Naive B cell (primary cell): Measurements from ENCODE around the gene PARP8. TPM values are rescaled to one million over a fixed set of nuclear protein-coding genes. Genes with fewer than 3 reads are reported as not detected.

Experiments used
- ATAC-seq, 2 donors: fragments of 150-1000 bp; cut with Tn5 transposase; 2 replicates each; pipeline ENCODE4 v1.10.0; 2021; ENCODE audit warnings: low read depth in 2 of 2, mild to moderate bottlenecking in 2 of 2, moderate library complexity in 2 of 2
- DNase-seq: peaks from one replicate; pipeline ENCODE4 v3.0.0; 2022
- H3K27ac Mint-ChIP-seq, 6 donors: one replicate each; pipeline ENCODE4 v1.8.0; 2020 to 2022; ENCODE audit warnings: mild to moderate bottlenecking in 6 of 6, mixed read lengths in 6 of 6, moderate library complexity in 5 of 6, inconsistent platforms in 2 of 6
- H3K27me3 Mint-ChIP-seq, 3 donors: one replicate each; pipeline ENCODE4 v1.8.0; 2021 to 2022; ENCODE audit warnings: mixed read lengths in 3 of 3, mild to moderate bottlenecking in 1 of 3
- H3K36me3 Mint-ChIP-seq, 2 donors: one replicate each; pipeline ENCODE4 v1.8.0; 2020 to 2022; ENCODE audit warnings: mixed read lengths in 2 of 2, inconsistent platforms in 1 of 2, mild to moderate bottlenecking in 1 of 2
- H3K4me1 Mint-ChIP-seq, 3 donors: one replicate each; pipeline ENCODE4 v1.8.0; 2020 to 2022; ENCODE audit warnings: mixed read lengths in 3 of 3, inconsistent platforms in 1 of 3, mild to moderate bottlenecking in 1 of 3, moderate library complexity in 1 of 3
- H3K4me3 Mint-ChIP-seq, 8 donors: one replicate each; pipeline ENCODE4 v1.8.0; 2020 to 2022; ENCODE audit warnings: mild to moderate bottlenecking in 8 of 8, mixed read lengths in 8 of 8, moderate library complexity in 8 of 8, inconsistent platforms in 2 of 8
- H3K9me3 Mint-ChIP-seq, 7 donors: one replicate each; pipeline ENCODE4 v1.8.0; 2020 to 2022; ENCODE audit warnings: mixed read lengths in 7 of 7, mild to moderate bottlenecking in 5 of 7, inconsistent platforms in 2 of 7, moderate library complexity in 1 of 7
- polyA plus RNA-seq, 6 donors: library from polyadenylated mRNA; unstranded; fragments of 300-500 nt; fragmentation: Illumina TruSeq; gene quantifications; one replicate each; pipeline ENCODE4 v1.2.3, GENCODE V29; 2021; ENCODE audit warnings: low read depth in 6 of 6

PARP8 gene
- polyA plus RNA-seq, 6 donors from 2014 or later, result 10.1 to 63.7 (median 46.9) TPM

- Mint-ChIP-seq H3K4me3 (no peak overlapping the region), H3K27me3 (peaks cover 7 to 26% (median 22%) of the 10 kb centered on the region in 3 donors), H3K4me1 (no peaks in the 10 kb centered on the region), H3K36me3 (no peaks in the 10 kb centered on the region), H3K9me3 (no peaks in the 10 kb centered on the region), H3K27ac (no peak overlapping the region)
- DNase-seq (no peak), ATAC-seq (no peak)
Measured at GRCh38 chr5:50886657-50887345, 220.4 kb downstream of the PARP8 start.

GRCh38 chr5:50887889-50888633 is 221.6 kb downstream of the PARP8 start:
- Mint-ChIP-seq H3K27me3 (peaks cover 7 to 26% (median 22%) of the 10 kb centered on the region in 3 donors), H3K4me1 (no peaks in the 10 kb centered on the region), H3K9me3 (no peaks in the 10 kb centered on the region), H3K4me3 (no peak overlapping the region), H3K36me3 (no peaks in the 10 kb centered on the region), H3K27ac (no peak overlapping the region)
- DNase-seq, result no peak
- ATAC-seq, result no peak

DNA sequence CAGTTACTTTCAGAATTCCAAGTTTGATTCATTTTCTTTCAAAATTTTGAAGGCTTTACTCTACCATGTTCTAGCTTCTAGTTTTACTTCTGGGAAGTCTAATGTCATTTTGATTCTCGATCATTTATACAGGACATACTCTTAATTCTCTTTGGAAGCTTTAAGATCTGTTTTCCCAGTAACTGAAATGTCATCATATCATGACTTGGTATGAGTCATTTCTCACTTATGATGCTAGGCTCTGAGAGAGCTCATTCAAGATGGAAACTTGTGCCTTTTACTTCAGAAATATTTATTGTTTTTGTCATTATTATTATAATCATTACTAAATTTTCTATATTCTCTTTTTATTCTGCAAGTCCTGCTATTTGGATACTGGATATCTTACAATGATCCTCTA is 222.3 kb downstream of the PARP8 start:
- H3K36me3 Mint-ChIP-seq, result no peaks in the 10 kb centered on the region
- peaks cover 7 to 26% (median 22%) of the 10 kb centered on the region in 3 donors for H3K27me3 Mint-ChIP-seq
- no peaks in the 10 kb centered on the region for H3K4me1 Mint-ChIP-seq
- H3K9me3 Mint-ChIP-seq, result no peaks in the 10 kb centered on the region
- no peak overlapping the region for H3K27ac Mint-ChIP-seq
- no peak overlapping the region for H3K4me3 Mint-ChIP-seq
- DNase-seq (no peak), ATAC-seq (no peak)

- no peaks in the 10 kb centered on the region for H3K36me3 Mint-ChIP-seq
- no peaks in the 10 kb centered on the region for H3K4me1 Mint-ChIP-seq
- H3K4me3 Mint-ChIP-seq, result no peak overlapping the region
- no peak overlapping the region for H3K27ac Mint-ChIP-seq
- H3K9me3 Mint-ChIP-seq, result no peaks in the 10 kb centered on the region
- no peak for DNase-seq
- peaks cover 7 to 23% (median 18%) of the 10 kb centered on the region in 3 donors for H3K27me3 Mint-ChIP-seq
- no peak for ATAC-seq
Measured at GRCh38 chr5:50889790-50890189, 223.4 kb downstream of the PARP8 start.

Other genes starting within 250 kb of the PARP8 start
- 100 to 1,000 TPM in 4 of 6 donors, 10 to 100 TPM in 2; 95.7 to 164 (median 113) TPM for gene EMB, start 225.3 kb upstream of the PARP8 start, polyA plus RNA-seq